SK-N-MC (cell line): Measurements from ENCODE around the gene ERVFRD-1.

Experiments
- DNase-seq: peaks from one replicate; pipeline ENCODE4 v3.0.0-alpha.2; 2011; ENCODE audit warnings: low read depth, low spot score
- H3K27ac ChIP-seq: fragments of 200-600 bp; sonication (generic); 2 replicates; pipeline ENCODE4 v1.5.1; 2016; ENCODE audit warnings: mixed run types
- H3K36me3 ChIP-seq: fragments of 200-600 bp; sonication (generic); 2 replicates; pipeline ENCODE4 v1.6.1; 2017; ENCODE audit warnings: antibody characterized with exemption, low read length, mixed read lengths; ENCODE audit not compliant: insufficient read depth
- H3K4me3 ChIP-seq: fragments of 200-600 bp; sonication (generic); 2 replicates; pipeline ENCODE4 v1.5.1; 2016
- H3K9ac ChIP-seq: fragments of 200-600 bp; sonication (generic); 2 replicates; pipeline ENCODE4 v1.8.0; 2017; ENCODE audit warnings: mixed run types, mixed read lengths; ENCODE audit not compliant: insufficient read length
- H3K9me3 ChIP-seq: fragments of 200-600 bp; sonication (generic); 2 replicates; pipeline ENCODE4 v1.6.1; 2017; ENCODE audit warnings: low read depth, mild to moderate bottlenecking, antibody characterized with exemption, low read length, moderate library complexity, mixed read lengths
- EZH2 ChIP-seq: fragments of 200-600 bp; sonication (generic); IDR thresholded peaks from one replicate; pipeline ENCODE4 v1.6.1; 2017; ENCODE audit warnings: antibody characterized with exemption
- FOXP2 ChIP-seq: optimal IDR thresholded peaks from 2 replicates; pipeline ENCODE3; 2011; ENCODE audit warnings: mild to moderate bottlenecking, moderate library complexity; ENCODE audit not compliant: insufficient read depth; ENCODE audit errors: extremely low read length, control extremely low read depth
- POLR2AphosphoS5 ChIP-seq: IDR thresholded peaks from 2 replicates; pipeline ENCODE4 v1.6.1; 2012; ENCODE audit warnings: mild to moderate bottlenecking, low read depth, low read length, borderline replicate concordance

The ERVFRD-1 gene

GRCh38 chr6:11055127-11055627, 56.3 kb downstream of the ERVFRD-1 start:
- no peaks in the 10 kb centered on the region for H3K9me3 ChIP-seq
- no peaks in the 10 kb centered on the region for H3K36me3 ChIP-seq
- no peak overlapping the region for H3K9ac ChIP-seq
- no peak for DNase-seq
- H3K27ac ChIP-seq, result no peak overlapping the region
- TF ChIP-seq POLR2AphosphoS5 (no peak), FOXP2 (no peak), EZH2 (no peak)
- H3K4me3 ChIP-seq, result no peak overlapping the region

GRCh38 chr6:11054722-11055121, 56.8 kb downstream of the ERVFRD-1 start:
- no peak for TF ChIP-seq EZH2
- TF ChIP-seq POLR2AphosphoS5, result no peak
- H3K36me3 ChIP-seq, result no peaks in the 10 kb centered on the region
- no peak overlapping the region for H3K4me3 ChIP-seq
- no peaks in the 10 kb centered on the region for H3K9me3 ChIP-seq
- no peak for DNase-seq
- H3K27ac ChIP-seq, result no peak overlapping the region
- no peak overlapping the region for H3K9ac ChIP-seq

- no peak for DNase-seq
- TF ChIP-seq POLR2AphosphoS5 (no peak), FOXP2 (no peak), EZH2 (no peak)
- Histone ChIP-seq H3K36me3 (no peaks in the 10 kb centered on the region), H3K27ac (no peak overlapping the region), H3K9ac (no peak overlapping the region), H3K4me3 (no peak overlapping the region), H3K9me3 (no peaks in the 10 kb centered on the region)
Observed at GRCh38 chr6:11053307-11053706, 58.2 kb downstream of the ERVFRD-1 start.
